Endometrial microvascular endothelial cells (primary cell): ENCODE measurements around the gene AK2. TPM values are rescaled to one million over a fixed set of nuclear protein-coding genes. Genes with fewer than 3 reads are reported as not detected.
"Not testable (repeated sequence)": the region's sequence is repeated elsewhere in the genome, so short reads cannot be mapped to it uniquely, and the experiment has no call there.

Experiments used
- in situ Hi-C: cut with HindIII; loops from 2 replicates; pipeline ENCODE4 v1.10.0; 2017; ENCODE audit warnings: low sequenced_read_pairs, low pct_unique_long_range_greater_than_20kb; ENCODE audit errors: inconsistent ontology term
- total RNA-seq: library from RNA; depleted of rRNA; stranded (reverse); fragments of >200 nt; gene quantifications from one replicate; pipeline ENCODE4 v1.2.3, GENCODE V29; 2015; ENCODE audit errors: inconsistent ontology term

Gene AK2
- total RNA-seq, 1 donor from 2014 or later: 160 TPM

- in situ Hi-C loops: no loop called here
Measured at GRCh38 chr1:33029209-33029608, 7.5 kb downstream of the AK2 start.

- in situ Hi-C loops: no loop called here
Measured at GRCh38 chr1:33025761-33026160, 10.9 kb downstream of the AK2 start.

- in situ Hi-C loops: no loop called here
Measured at GRCh38 chr1:33025180-33025569, 11.5 kb downstream of the AK2 start.

GRCh38 chr1:33024430-33025179 lies 12.1 kb downstream of the AK2 start:
- in situ Hi-C loops: not testable (repeated sequence)

- in situ Hi-C loops: no loop called here
Measured at GRCh38 chr1:33022650-33023200, 14.0 kb downstream of the AK2 start.

- in situ Hi-C loops: no loop called here
Measured at GRCh38 chr1:33021567-33022431, 14.9 kb downstream of the AK2 start.

GRCh38 chr1:33018112-33018511 lies 18.6 kb downstream of the AK2 start:
- in situ Hi-C loops: no loop called here

- in situ Hi-C loops: no loop called here
Measured at GRCh38 chr1:33017175-33017574, 19.5 kb downstream of the AK2 start.

GRCh38 chr1:33015216-33015615 lies 21.5 kb downstream of the AK2 start:
- in situ Hi-C loops: no loop called here

GRCh38 chr1:33014464-33015163 lies 22.1 kb downstream of the AK2 start:
- in situ Hi-C loops: no loop called here

- in situ Hi-C loops: no loop called here
Measured at GRCh38 chr1:33013791-33014190, 22.9 kb downstream of the AK2 start.

- in situ Hi-C loops: no loop called here
Measured at GRCh38 chr1:33012165-33012564, 24.5 kb downstream of the AK2 start.

GRCh38 chr1:33010932-33011731 lies 25.6 kb downstream of the AK2 start:
- in situ Hi-C loops: no loop called here

GRCh38 chr1:33009561-33009960 lies 27.1 kb downstream of the AK2 start:
- in situ Hi-C loops: no loop called here

GRCh38 chr1:33008051-33008914 lies 28.4 kb downstream of the AK2 start:
- in situ Hi-C loops: no loop called here

- in situ Hi-C loops: no loop called here
Measured at GRCh38 chr1:33007190-33008050, 29.3 kb downstream of the AK2 start.
